Mesendoderm (in vitro differentiated cells): ENCODE results near the gene CDKN3.

Source experiments
- DNase-seq: peaks from one replicate; pipeline ENCODE4 v3.0.0; 2013
- H2AK5ac ChIP-seq: 2 replicates; pipeline ENCODE4 v1.6.1; 2013; ENCODE audit warnings: low read length, inconsistent platforms
- H2BK120ac ChIP-seq: 2 replicates; pipeline ENCODE4 v1.6.1; 2013; ENCODE audit warnings: low read depth, mild to moderate bottlenecking, low read length, moderate library complexity, mixed read lengths
- H2BK15ac ChIP-seq: replicated peaks from 2 replicates; pipeline ENCODE4 v1.6.1; 2013; ENCODE audit warnings: low read depth, mild to moderate bottlenecking, moderate library complexity
- H2BK5ac ChIP-seq: 2 replicates; pipeline ENCODE4 v1.6.1; 2013; ENCODE audit warnings: low read length, inconsistent platforms
- H3K18ac ChIP-seq: 2 replicates; pipeline ENCODE4 v1.6.1; 2013; ENCODE audit warnings: mild to moderate bottlenecking, low read length, mixed read lengths
- H3K23ac ChIP-seq: one replicate; pipeline ENCODE4 v1.6.1; 2013; ENCODE audit warnings: low read length
- H3K27ac ChIP-seq: 2 replicates; pipeline ENCODE4 v1.5.1; 2013; ENCODE audit warnings: low read depth, mild to moderate bottlenecking, inconsistent platforms, low read length, moderate library complexity
- H3K27me3 ChIP-seq: 2 replicates; pipeline ENCODE4 v1.6.1; 2013; ENCODE audit warnings: low read length, control low read depth, mild to moderate bottlenecking, inconsistent platforms; ENCODE audit not compliant: insufficient read depth, poor library complexity
- H3K36me3 ChIP-seq: 2 replicates; pipeline ENCODE4 v1.6.1; 2013; ENCODE audit warnings: low read length, inconsistent platforms; ENCODE audit not compliant: control insufficient read depth, insufficient read depth
- H3K4ac ChIP-seq: one replicate; pipeline ENCODE4 v1.6.1; 2013; ENCODE audit warnings: low read depth, mild to moderate bottlenecking, low read length, moderate library complexity
- H3K4me1 ChIP-seq: 2 replicates; pipeline ENCODE4 v1.6.1; 2013; ENCODE audit warnings: low read depth, low read length, inconsistent platforms; ENCODE audit not compliant: control insufficient read depth
- H3K4me2 ChIP-seq: 2 replicates; pipeline ENCODE4 v1.6.1; 2013; ENCODE audit warnings: low read length
- H3K4me3 ChIP-seq: 2 replicates; pipeline ENCODE4 v1.5.1; 2013; ENCODE audit warnings: mild to moderate bottlenecking, low read length
- H3K56ac ChIP-seq: one replicate; pipeline ENCODE4 v1.6.1; 2013; ENCODE audit warnings: low read length
- H3K79me1 ChIP-seq: 2 replicates; pipeline ENCODE4 v1.6.1; 2013; ENCODE audit warnings: low read length, inconsistent platforms
- H3K79me2 ChIP-seq: 2 replicates; pipeline ENCODE4 v1.6.1; 2013; ENCODE audit warnings: mild to moderate bottlenecking, low read length; ENCODE audit not compliant: control insufficient read depth, insufficient read depth
- H3K9ac ChIP-seq: 2 replicates; pipeline ENCODE4 v1.6.1; 2013; ENCODE audit warnings: low read length, inconsistent platforms
- H4K5ac ChIP-seq: one replicate; pipeline ENCODE4 v1.6.1; 2013; ENCODE audit warnings: low read length
- H4K8ac ChIP-seq: one replicate; pipeline ENCODE4 v1.6.1; 2013; ENCODE audit warnings: low read depth, mild to moderate bottlenecking, control low read depth, low read length, moderate library complexity
- WGBS: extraction: QIAGEN DNeasy Blood & Tissue Kit; methylation state at CpG from one replicate; pipeline ENCODE4 v1.1.7; 2013; ENCODE audit warnings: low lambda C conversion rate, missing lambda C conversion rate; ENCODE audit not compliant: insufficient coverage; ENCODE audit errors: extremely low coverage; 5-methylcytosine and 5-hydroxymethylcytosine counted together

Gene CDKN3

GRCh38 chr14:54420478-54421142 lies 23.8 kb downstream of the CDKN3 start:
- Histone ChIP-seq H3K56ac (no peak overlapping the region), H3K4me2 (no peak overlapping the region), H2BK15ac (no peak overlapping the region), H2BK120ac (no peak overlapping the region), H3K23ac (no peak overlapping the region), H3K4me1 (no peaks in the 10 kb centered on the region), H3K18ac (no peak overlapping the region), H4K8ac (no peak overlapping the region), H3K36me3 (no peaks in the 10 kb centered on the region), H3K4me3 (no peak overlapping the region), H4K5ac (no peak overlapping the region), H2AK5ac (no peak overlapping the region), H3K27ac (no peak overlapping the region), H3K79me1 (no peaks in the 10 kb centered on the region), H3K27me3 (no peaks in the 10 kb centered on the region), H3K79me2 (no peaks in the 10 kb centered on the region), H2BK5ac (no peak overlapping the region), H3K9ac (no peak overlapping the region), H3K4ac (no peak overlapping the region)
- peak; percentile 80 for DNase-seq
- WGBS = no CpG with 5 or more reads among the region's 7 CpGs

DNA sequence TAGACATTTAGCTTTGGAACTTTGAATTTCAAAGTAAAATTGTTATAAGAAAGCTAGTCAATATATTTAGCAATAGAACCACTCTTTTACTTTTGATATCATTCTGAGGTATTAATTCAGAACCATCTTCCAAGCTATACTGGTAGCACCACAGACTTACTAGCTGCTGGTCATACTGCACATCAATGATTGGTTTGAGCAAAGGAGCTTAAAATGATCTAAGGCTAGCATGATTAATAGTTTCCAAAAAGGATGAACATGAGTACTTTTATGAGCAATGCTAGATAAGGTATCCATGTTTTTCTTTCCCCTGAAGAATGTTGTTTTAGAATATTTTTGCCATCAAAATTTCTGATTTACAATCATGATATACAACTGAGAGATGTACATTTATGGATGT lies 27.2 kb downstream of the CDKN3 start:
- H2BK120ac ChIP-seq = no peak overlapping the region
- H3K27me3 ChIP-seq = no peaks in the 10 kb centered on the region
- no peak overlapping the region for H4K8ac ChIP-seq
- no peak overlapping the region for H2BK5ac ChIP-seq
- no peak overlapping the region for H3K4ac ChIP-seq
- H2BK15ac ChIP-seq = no peak overlapping the region
- no peak overlapping the region for H3K23ac ChIP-seq
- H3K79me2 ChIP-seq = no peaks in the 10 kb centered on the region
- H3K4me1 ChIP-seq = no peaks in the 10 kb centered on the region
- H3K36me3 ChIP-seq = peaks cover 2% of the 10 kb centered on the region
- H3K79me1 ChIP-seq = peaks cover 2% of the 10 kb centered on the region
- H2AK5ac ChIP-seq = no peak overlapping the region
- no peak overlapping the region for H3K9ac ChIP-seq
- no peak for DNase-seq
- no peak overlapping the region for H4K5ac ChIP-seq
- H3K27ac ChIP-seq = no peak overlapping the region
- H3K56ac ChIP-seq = no peak overlapping the region
- no peak overlapping the region for H3K18ac ChIP-seq
- no peak overlapping the region for H3K4me2 ChIP-seq
- no peak overlapping the region for H3K4me3 ChIP-seq

DNA sequence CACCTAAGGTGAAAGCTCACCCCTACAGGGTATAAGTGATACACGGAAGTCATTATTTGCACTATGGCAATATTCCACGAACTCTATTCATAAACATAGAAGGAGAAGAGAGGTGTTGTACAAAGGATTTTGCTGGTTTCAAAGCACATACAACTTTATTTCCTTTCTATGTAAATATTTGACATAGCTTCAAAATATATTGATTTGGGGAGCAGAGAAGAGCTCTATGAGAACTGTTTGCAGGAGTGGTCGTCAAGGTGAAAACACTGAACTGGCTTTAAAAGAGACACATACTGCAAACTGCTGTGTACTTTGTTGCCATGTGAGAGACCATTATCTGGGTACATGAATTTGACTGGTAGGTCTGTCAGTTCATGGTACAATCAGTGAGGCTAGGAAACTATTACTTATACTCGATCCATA lies 27.7 kb downstream of the CDKN3 start:
- no peak overlapping the region for H3K23ac ChIP-seq
- no CpG with 5 or more reads among the region's 4 CpGs for WGBS
- no peak overlapping the region for H3K9ac ChIP-seq
- H3K4ac ChIP-seq = no peak overlapping the region
- no peak overlapping the region for H3K27ac ChIP-seq
- no peak overlapping the region for H2BK5ac ChIP-seq
- H3K27me3 ChIP-seq = no peaks in the 10 kb centered on the region
- H3K79me1 ChIP-seq = peaks cover 2% of the 10 kb centered on the region
- H3K4me3 ChIP-seq = no peak overlapping the region
- no peak overlapping the region for H2BK15ac ChIP-seq
- no peak overlapping the region for H2BK120ac ChIP-seq
- H3K36me3 ChIP-seq = peaks cover 3% of the 10 kb centered on the region
- no peak overlapping the region for H3K18ac ChIP-seq
- H3K4me2 ChIP-seq = no peak overlapping the region
- no peak overlapping the region for H4K8ac ChIP-seq
- no peaks in the 10 kb centered on the region for H3K4me1 ChIP-seq
- no peak overlapping the region for H4K5ac ChIP-seq
- peaks cover 2% of the 10 kb centered on the region for H3K79me2 ChIP-seq
- H2AK5ac ChIP-seq = no peak overlapping the region
- no peak for DNase-seq
- H3K56ac ChIP-seq = no peak overlapping the region

GRCh38 chr14:54425068-54425467 lies 28.3 kb downstream of the CDKN3 start:
- no peak overlapping the region for H3K4ac ChIP-seq
- no peak overlapping the region for H3K4me3 ChIP-seq
- no peak overlapping the region for H3K23ac ChIP-seq
- no peak overlapping the region for H3K4me2 ChIP-seq
- H4K5ac ChIP-seq = no peak overlapping the region
- no CpG with 5 or more reads among the region's 2 CpGs for WGBS
- H3K4me1 ChIP-seq = no peaks in the 10 kb centered on the region
- H4K8ac ChIP-seq = no peak overlapping the region
- no peak overlapping the region for H2BK5ac ChIP-seq
- no peak overlapping the region for H3K56ac ChIP-seq
- H3K79me2 ChIP-seq = peaks cover 5% of the 10 kb centered on the region
- H3K27me3 ChIP-seq = no peaks in the 10 kb centered on the region
- no peak overlapping the region for H2BK120ac ChIP-seq
- no peak overlapping the region for H3K27ac ChIP-seq
- H3K79me1 ChIP-seq = peaks cover 4% of the 10 kb centered on the region
- no peak overlapping the region for H2BK15ac ChIP-seq
- no peak overlapping the region for H2AK5ac ChIP-seq
- DNase-seq = no peak
- no peak overlapping the region for H3K9ac ChIP-seq
- peaks cover 5% of the 10 kb centered on the region for H3K36me3 ChIP-seq
- H3K18ac ChIP-seq = no peak overlapping the region

GRCh38 chr14:54425537-54426274 lies 28.9 kb downstream of the CDKN3 start:
- no peak overlapping the region for H3K56ac ChIP-seq
- H3K18ac ChIP-seq = no peak overlapping the region
- H4K5ac ChIP-seq = no peak overlapping the region
- peaks cover 6% of the 10 kb centered on the region for H3K79me1 ChIP-seq
- no peak overlapping the region for H2BK120ac ChIP-seq
- peaks cover 5% of the 10 kb centered on the region for H3K36me3 ChIP-seq
- DNase-seq = no peak
- H3K27ac ChIP-seq = no peak overlapping the region
- no peak overlapping the region for H2BK5ac ChIP-seq
- H3K4me3 ChIP-seq = no peak overlapping the region
- peaks cover 7% of the 10 kb centered on the region for H3K79me2 ChIP-seq
- H3K4ac ChIP-seq = no peak overlapping the region
- no peaks in the 10 kb centered on the region for H3K4me1 ChIP-seq
- no peak overlapping the region for H3K4me2 ChIP-seq
- H4K8ac ChIP-seq = no peak overlapping the region
- no peak overlapping the region for H2AK5ac ChIP-seq
- H3K9ac ChIP-seq = no peak overlapping the region
- no CpG with 5 or more reads among the region's 3 CpGs for WGBS
- H3K27me3 ChIP-seq = no peaks in the 10 kb centered on the region
- H2BK15ac ChIP-seq = no peak overlapping the region
- no peak overlapping the region for H3K23ac ChIP-seq
